Hepatocyte (in vitro differentiated cells): ENCODE measurements around the gene KCND3.

Source experiments
- CTCF ChIP-seq: fragments of 200-600 bp; sonication (generic); IDR thresholded peaks from 2 replicates; pipeline ENCODE4 v1.5.1; 2016; ENCODE audit warnings: antibody characterized with exemption, mild to moderate bottlenecking; ENCODE audit not compliant: poor library complexity
- EZH2 ChIP-seq: fragments of 200-600 bp; sonication (generic); IDR thresholded peaks from 2 replicates; pipeline ENCODE4 v1.6.1; 2016; ENCODE audit warnings: antibody characterized with exemption, mild to moderate bottlenecking, borderline replicate concordance

GRCh38 chr1:111778066-111778465, 211.4 kb downstream of the KCND3 start:
- TF ChIP-seq CTCF = no peak
- no peak for TF ChIP-seq EZH2
